ENCODE measurements around the gene ARFGEF2. TPM values are rescaled to one million over a fixed set of nuclear protein-coding genes. Genes with fewer than 3 reads are reported as not detected.
"Not testable (repeated sequence)": the region's sequence is repeated elsewhere in the genome, so short reads cannot be mapped to it uniquely, and the experiment has no call there.

The ARFGEF2 gene
- total RNA-seq, 1 donor from 2014 or later, result 28.0 TPM

- Mint-ChIP-seq H3K9me3 (no peaks in the 10 kb centered on the region), H3K27ac (peak overlapping the region; percentile 21), H3K36me3 (ENCODE audit: low read depth) (peaks cover 16% of the 10 kb centered on the region), H3K4me1 (peaks cover 10% of the 10 kb centered on the region), H3K27me3 (no peaks in the 10 kb centered on the region), H3K4me3 (peak overlapping the region; percentile 19)
- intact Hi-C loops (cut with micrococcal nuclease), result no loop called here
- DNase-seq, result peak; percentile 76
These were observed 116.5 kb downstream of the ARFGEF2 start for GRCh38 chr20:49037962-49038387.

DNA sequence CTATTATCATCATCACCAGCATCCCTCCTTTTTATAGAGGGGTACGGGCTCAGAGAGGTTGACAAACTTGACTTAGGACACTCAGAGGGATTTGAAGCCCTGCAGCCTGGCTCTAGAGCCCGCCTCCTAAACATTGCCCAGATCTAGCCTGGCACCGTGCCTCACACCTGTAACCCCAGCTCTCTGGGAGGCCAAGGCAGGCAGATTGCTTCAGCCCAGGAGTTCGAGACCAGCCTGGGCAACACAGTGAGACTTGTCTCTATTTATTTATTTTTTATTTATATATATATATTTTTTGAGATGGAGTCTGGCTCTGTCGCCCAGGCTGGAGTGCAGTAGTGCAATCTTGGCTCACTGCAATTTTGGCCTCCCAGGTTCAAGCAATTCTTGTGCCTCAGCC lies 118.3 kb downstream of the ARFGEF2 start:
- Mint-ChIP-seq H3K9me3 (no peaks in the 10 kb centered on the region), H3K27me3 (no peaks in the 10 kb centered on the region), H3K4me3 (no peak overlapping the region), H3K27ac (no peak overlapping the region), H3K4me1 (peaks cover 9% of the 10 kb centered on the region), H3K36me3 (ENCODE audit: low read depth) (peaks cover 4% of the 10 kb centered on the region)
- DNase-seq, result no peak
- intact Hi-C loops (cut with micrococcal nuclease), result loop anchor here (10.0 kb wide), 2 partner anchors 215 to 1075 kb away; partner anchors contain the start of genes PREX1 and UBE2V1

DNA sequence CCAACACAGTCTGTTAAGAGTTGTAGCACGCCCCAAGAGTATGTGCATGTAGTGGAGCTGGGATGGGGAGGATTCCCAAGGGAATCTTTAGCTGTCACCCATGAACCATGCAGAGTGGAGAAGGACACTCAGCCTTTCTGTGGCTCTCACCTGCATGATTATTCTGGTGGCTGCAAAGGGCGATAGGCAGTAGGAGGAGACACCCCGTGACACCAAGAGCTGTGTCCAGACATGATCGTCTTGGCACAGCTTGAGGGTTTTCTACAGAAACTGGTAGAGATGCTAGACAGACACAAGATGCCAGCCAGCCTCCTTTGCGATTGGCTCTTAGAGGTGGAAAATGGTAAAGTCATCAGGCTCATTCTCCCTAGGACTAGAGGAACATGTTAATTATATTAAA lies 121.5 kb downstream of the ARFGEF2 start:
- Mint-ChIP-seq H3K4me1 (peaks cover 24% of the 10 kb centered on the region), H3K27ac (no peak overlapping the region), H3K36me3 (ENCODE audit: low read depth) (peaks cover 14% of the 10 kb centered on the region), H3K27me3 (no peaks in the 10 kb centered on the region), H3K4me3 (no peak overlapping the region), H3K9me3 (no peaks in the 10 kb centered on the region)
- no peak for DNase-seq
- intact Hi-C loops (cut with micrococcal nuclease), result loop anchor here (10.0 kb wide), 2 partner anchors 218 to 1072 kb away; partner anchors contain the start of genes PREX1 and UBE2V1

- Mint-ChIP-seq H3K36me3 (ENCODE audit: low read depth) (peaks cover 27% of the 10 kb centered on the region), H3K9me3 (no peaks in the 10 kb centered on the region), H3K4me1 (peaks cover 27% of the 10 kb centered on the region), H3K27ac (peak overlapping the region; percentile 100), H3K27me3 (no peaks in the 10 kb centered on the region), H3K4me3 (peak overlapping the region; percentile 99)
- intact Hi-C loops (cut with micrococcal nuclease), result loop anchor here (1.0 to 10.0 kb wide), 6 partner anchors 124 to 1069 kb away; partner anchors contain the start of genes ARFGEF2, DDX27, PREX1 and STAU1
- DNase-seq, result no peak
These were observed 124.1 kb downstream of the ARFGEF2 start for GRCh38 chr20:49045440-49046086.

GRCh38 chr20:49046087-49046900 lies 124.8 kb downstream of the ARFGEF2 start, which contains the start of gene CSE1L:
Gene CSE1L, plus strand, starts transcription at chr20:49046312. Its CDS starts 12,152 bp downstream, at chr20:49058464.
- peak; percentile 99 for DNase-seq
- H3K4me1 Mint-ChIP-seq, result peaks cover 28% of the 10 kb centered on the region
- H3K27ac Mint-ChIP-seq, result peak within 1 kb of the TSS; percentile 100
- H3K9me3 Mint-ChIP-seq, result no peaks in the 10 kb centered on the region
- H3K4me3 Mint-ChIP-seq, result peak within 1 kb of the TSS; percentile 99
- H3K27me3 Mint-ChIP-seq, result no peaks in the 10 kb centered on the region
- intact Hi-C loops (cut with micrococcal nuclease), result loop anchor here (1.0 to 10.0 kb wide), 6 partner anchors 125 to 1069 kb away; partner anchors contain the start of genes ARFGEF2, DDX27, PREX1 and STAU1
- peaks cover 34% of the 10 kb centered on the region for H3K36me3 Mint-ChIP-seq (ENCODE audit: low read depth)

DNA sequence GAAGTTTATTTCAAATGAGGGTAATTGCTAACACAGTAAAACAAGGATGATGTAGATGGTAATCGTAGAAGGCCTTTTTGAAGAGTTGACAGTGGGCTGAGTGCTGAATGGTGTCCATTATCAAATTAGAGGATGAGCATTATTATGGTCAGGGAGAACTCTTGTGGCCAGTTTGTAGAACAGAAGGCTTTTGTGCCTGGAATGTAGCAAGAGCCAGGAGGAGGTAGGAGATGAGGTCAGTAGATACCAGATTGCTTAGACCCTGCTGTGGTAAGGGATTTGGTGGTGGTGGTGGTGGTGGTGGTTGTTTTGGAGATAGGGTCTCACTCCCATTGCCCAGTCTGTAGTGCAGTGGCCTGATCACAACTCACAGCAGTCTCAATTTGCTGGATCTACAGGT lies 130.8 kb downstream of the ARFGEF2 start:
- Mint-ChIP-seq H3K27me3 (no peaks in the 10 kb centered on the region), H3K36me3 (ENCODE audit: low read depth) (peaks cover 50% of the 10 kb centered on the region), H3K4me3 (no peak overlapping the region), H3K9me3 (no peaks in the 10 kb centered on the region), H3K4me1 (peaks cover 41% of the 10 kb centered on the region), H3K27ac (no peak overlapping the region)
- no peak for DNase-seq
- intact Hi-C loops (cut with micrococcal nuclease), result no loop called here

- DNase-seq, result no peak
- no peak overlapping the region for H3K4me3 Mint-ChIP-seq
- H3K36me3 Mint-ChIP-seq (ENCODE audit: low read depth), result peaks cover 44% of the 10 kb centered on the region
- H3K4me1 Mint-ChIP-seq, result peaks cover 27% of the 10 kb centered on the region
- no peaks in the 10 kb centered on the region for H3K9me3 Mint-ChIP-seq
- H3K27me3 Mint-ChIP-seq, result no peaks in the 10 kb centered on the region
- H3K27ac Mint-ChIP-seq, result peak overlapping the region; percentile 56
- intact Hi-C loops (cut with micrococcal nuclease), result no loop called here
These were observed 132.6 kb downstream of the ARFGEF2 start for GRCh38 chr20:49054056-49054643.

DNA sequence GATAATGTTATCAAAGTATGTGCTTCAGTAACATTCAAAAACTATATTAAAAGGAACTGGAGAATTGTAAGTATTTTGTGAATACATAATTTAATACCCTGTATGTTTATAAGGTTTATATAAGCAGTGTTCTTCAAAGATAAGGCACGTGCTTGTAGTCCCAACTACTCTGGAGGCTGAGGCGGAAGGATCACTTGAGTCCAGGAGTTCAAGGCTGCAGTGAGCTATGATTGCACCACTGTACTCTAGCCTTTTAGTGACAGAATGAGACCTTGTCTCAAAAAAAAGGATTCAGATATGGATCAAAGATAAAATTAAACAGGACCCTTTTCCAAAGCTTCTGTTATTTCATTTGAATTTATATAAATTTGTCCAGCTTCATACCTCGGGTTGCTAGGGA lies 141.8 kb downstream of the ARFGEF2 start:
- intact Hi-C loops (cut with micrococcal nuclease), result no loop called here
- Mint-ChIP-seq H3K4me1 (no peaks in the 10 kb centered on the region), H3K4me3 (no peak overlapping the region), H3K27ac (no peak overlapping the region), H3K9me3 (no peaks in the 10 kb centered on the region), H3K27me3 (no peaks in the 10 kb centered on the region), H3K36me3 (ENCODE audit: low read depth) (peaks cover 50% of the 10 kb centered on the region)
- no peak for DNase-seq

DNA sequence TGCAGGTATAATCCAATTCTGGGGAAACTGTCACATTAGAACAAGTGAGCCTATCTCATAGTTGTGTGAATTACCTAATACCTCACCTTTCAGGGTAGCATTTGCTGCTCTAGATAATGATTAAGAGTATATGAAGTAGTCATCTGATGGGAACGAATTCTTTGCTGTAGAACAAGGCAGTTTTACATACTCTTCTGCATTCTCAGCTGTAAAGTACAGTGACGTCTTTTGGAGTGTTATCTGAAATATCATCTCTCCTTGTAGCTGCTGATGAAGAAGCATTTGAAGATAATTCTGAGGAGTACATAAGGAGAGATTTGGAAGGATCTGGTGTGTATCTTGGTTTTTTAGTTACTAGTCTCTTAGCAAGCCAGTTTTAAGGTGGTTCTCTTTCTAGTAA lies 153.0 kb downstream of the ARFGEF2 start:
- peaks cover 44% of the 10 kb centered on the region for H3K36me3 Mint-ChIP-seq (ENCODE audit: low read depth)
- peaks cover 3% of the 10 kb centered on the region for H3K4me1 Mint-ChIP-seq
- intact Hi-C loops (cut with micrococcal nuclease), result no loop called here
- peak overlapping the region; percentile 21 for H3K27ac Mint-ChIP-seq
- no peaks in the 10 kb centered on the region for H3K27me3 Mint-ChIP-seq
- no peak for DNase-seq
- H3K4me3 Mint-ChIP-seq, result no peak overlapping the region
- H3K9me3 Mint-ChIP-seq, result no peaks in the 10 kb centered on the region

GRCh38 chr20:49078310-49078709 lies 156.8 kb downstream of the ARFGEF2 start:
- intact Hi-C loops (cut with micrococcal nuclease), result no loop called here
- no peak overlapping the region for H3K4me3 Mint-ChIP-seq
- peaks cover 3% of the 10 kb centered on the region for H3K4me1 Mint-ChIP-seq
- H3K27me3 Mint-ChIP-seq, result no peaks in the 10 kb centered on the region
- peaks cover 52% of the 10 kb centered on the region for H3K36me3 Mint-ChIP-seq (ENCODE audit: low read depth)
- H3K27ac Mint-ChIP-seq, result no peak overlapping the region
- DNase-seq, result no peak
- no peaks in the 10 kb centered on the region for H3K9me3 Mint-ChIP-seq

DNA sequence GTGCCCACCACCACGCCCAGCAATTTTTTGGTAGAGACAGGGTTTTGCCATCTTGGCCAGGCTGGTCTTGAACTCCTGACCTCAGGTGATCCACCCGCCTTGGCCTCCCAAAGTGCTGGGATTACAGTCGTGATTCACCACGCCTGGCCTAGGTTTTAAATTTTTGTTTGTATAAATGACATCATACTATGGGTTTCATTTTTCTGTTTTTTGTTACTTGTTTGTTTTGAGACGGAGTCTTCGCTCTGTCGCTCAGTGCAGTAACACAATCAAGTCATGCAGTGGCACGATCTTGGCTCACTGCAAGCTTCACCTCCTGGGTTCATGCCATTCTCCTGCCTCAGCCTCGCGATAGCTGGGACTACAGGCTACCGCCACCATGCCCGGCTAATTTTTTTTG lies 160.8 kb downstream of the ARFGEF2 start:
- DNase-seq; H3K9me3 Mint-ChIP-seq; H3K27ac Mint-ChIP-seq; H3K4me1 Mint-ChIP-seq; H3K4me3 Mint-ChIP-seq; intact Hi-C loops (cut with micrococcal nuclease); H3K27me3 Mint-ChIP-seq: not testable (repeated sequence)
- H3K36me3 Mint-ChIP-seq (ENCODE audit: low read depth), result peaks cover 63% of the 10 kb centered on the region

Data from activated CD4-positive, alpha-beta T cell treated with anti-CD3 and anti-CD28 coated beads, Interleukin-2, amount 10 ng/mL, durations not matched to agents 24 days and 14 days (primary cell).